GM18498 (cell line): Measurements from ENCODE around the gene GRIK3.

Experiments
- ATAC-seq: cut with Tn5 transposase; IDR thresholded peaks from one replicate; pipeline ENCODE4 v1.9.1; 2021; ENCODE audit warnings: mild to moderate bottlenecking, moderate library complexity; ENCODE audit not compliant: unreplicated experiment

Gene GRIK3

DNA sequence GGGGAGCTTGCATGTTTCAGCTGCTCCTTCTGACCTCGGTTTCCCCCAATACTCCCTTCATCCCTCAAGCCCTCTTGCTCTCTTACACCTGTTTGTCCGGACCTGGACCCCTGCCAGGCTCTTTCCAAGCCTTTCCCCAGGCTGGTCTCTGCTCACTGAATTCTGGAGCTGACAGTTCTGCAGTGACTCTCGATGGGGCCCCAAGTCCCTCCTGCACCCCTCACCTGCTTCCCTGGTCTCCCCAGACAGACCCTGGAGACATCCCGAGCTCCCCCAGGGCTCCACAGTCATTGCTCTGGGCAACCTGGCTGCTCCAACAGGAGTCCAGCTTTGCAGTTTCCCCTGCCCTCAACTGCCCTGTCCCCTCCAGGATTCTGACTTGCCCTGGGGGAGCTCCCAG, 198.6 kb downstream of the GRIK3 start:
- ATAC-seq = no peak

DNA sequence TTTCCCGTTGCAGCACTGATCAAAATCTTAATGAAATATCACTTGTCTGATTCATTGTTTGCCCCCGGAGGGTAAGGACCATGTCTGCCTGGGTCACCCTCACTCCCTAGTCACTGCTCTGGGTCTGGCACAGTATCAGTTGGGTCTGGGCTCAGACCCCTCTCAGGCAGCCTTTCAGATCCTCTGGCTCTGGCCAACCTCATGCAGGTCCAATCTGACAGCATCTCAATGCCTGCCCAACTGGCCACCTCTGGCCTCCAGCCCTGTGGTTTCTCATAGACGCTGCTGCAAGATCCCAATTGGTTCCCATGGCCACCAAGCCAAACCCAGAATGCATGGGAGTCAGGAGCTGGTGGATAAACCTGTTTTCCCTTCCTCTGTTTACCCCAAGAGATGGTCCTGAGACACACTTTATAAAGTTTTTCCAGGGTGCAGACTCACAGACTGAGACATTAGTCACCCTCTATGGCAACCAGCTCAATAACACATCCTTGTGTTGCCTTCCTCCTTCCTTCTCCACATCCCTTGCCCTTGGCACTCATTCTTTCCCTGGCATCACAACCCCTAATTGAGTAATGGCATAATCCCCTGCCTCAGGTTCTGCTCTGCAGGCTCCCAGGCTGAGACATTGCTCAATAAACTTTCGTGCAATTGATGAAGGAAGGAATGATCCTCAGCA, 199.2 kb downstream of the GRIK3 start:
- no peak for ATAC-seq

DNA sequence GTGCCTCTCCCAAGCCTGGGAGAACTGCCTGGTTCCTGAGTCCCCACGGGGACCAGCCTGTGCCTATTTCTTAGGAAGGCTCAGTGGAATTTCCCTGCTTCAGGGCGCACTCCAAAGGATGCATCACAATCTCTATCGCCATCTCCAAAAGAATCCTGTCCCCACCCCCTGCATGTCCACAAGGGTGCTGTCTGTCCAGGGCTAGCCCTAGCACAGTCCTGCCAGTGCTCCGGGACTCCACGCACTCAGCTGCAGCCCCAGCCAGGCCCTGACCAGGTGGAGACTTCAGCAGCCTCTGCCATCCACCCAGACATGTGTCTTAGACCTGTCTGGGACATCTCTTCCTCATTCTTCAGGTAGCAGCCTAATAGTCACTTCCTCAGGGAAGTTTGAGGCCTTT, 199.7 kb downstream of the GRIK3 start:
- no peak for ATAC-seq

DNA sequence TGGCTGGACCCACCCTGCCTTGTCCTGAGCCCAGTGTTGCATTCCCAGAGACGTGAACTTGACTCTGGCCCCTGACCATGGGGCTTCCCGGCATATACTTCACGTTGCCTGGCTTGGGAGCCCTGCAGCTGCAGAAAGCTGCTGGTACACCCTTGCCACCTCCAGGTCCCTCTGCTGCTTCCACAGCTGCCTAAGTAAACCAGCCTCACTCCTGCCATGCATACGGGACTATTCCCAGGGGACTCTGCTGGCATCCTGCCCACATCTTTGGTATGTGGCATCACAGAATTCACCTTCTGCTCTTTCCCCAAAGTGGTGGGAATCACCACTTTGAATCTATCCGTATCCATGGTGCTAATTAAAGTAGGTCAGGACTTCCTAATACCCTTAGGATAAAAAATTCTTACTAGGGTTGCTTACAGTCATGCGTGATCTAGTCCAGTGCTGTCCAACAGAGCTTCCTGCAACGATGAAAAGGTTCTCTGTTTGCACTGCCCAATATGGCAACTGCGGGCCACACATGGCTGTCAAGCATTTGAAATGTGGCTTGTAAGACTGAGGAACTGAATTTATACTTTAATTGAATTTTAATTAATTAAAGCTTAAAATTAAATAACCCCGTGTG, 203.0 kb downstream of the GRIK3 start:
- no peak for ATAC-seq

DNA sequence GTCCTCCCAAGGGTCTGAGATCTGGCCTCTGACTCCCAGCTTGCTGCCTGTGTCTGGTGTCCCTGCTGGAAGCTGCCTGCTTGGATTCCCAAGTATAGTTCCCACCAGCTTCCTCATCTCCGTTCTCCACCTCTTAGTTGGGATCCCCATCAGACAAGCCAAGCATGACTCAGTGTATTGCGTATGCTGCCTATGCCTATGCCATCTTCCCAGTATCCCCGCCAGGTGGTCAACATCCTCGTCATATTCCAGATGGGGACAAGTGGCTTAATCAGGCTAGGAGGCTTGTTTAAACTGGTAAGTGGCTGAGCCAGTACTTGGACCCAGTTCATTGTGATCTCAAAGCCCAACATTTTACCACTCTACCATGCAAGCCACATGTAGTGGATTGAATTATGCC, 204.4 kb downstream of the GRIK3 start:
- no peak for ATAC-seq

DNA sequence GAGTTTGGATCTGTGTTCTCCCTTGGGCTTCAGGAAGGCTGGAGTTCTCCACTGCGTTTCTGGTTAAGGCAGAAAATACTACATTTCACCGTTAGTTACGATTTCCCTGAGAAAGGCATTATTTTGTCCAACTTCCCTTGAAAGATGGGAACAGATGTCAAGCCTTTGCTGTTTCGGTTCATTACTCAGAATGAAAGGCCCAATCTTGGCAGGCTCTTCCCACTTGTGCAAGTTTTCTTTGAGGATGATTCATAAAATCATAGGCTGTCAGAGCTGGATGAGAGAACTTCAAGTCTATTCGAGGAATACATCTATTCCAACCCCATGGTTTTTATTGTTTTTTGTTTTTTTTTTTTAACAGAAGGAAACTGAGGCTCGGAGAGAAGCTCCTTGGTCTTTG, 205.2 kb downstream of the GRIK3 start:
- ATAC-seq = no peak

DNA sequence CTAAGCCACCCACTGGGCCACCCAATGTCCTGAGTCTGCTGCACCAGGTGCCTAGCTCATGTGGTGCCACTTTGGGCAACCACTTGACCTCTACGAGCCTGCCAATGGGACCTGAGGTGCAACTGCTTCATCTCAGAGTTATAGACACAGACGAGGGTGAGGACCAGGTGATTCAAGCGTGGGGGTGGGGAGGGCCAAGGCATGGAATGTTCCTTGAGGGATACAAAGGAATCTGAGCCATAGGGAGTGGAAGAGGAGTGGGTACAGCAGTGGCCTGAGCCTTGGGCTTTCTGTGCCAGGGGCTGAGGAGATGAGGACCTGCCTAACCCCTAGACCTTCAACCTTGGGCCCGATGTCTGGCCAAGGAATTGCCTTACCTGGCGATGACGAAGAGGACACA, 209.1 kb downstream of the GRIK3 start:
- no peak for ATAC-seq

DNA sequence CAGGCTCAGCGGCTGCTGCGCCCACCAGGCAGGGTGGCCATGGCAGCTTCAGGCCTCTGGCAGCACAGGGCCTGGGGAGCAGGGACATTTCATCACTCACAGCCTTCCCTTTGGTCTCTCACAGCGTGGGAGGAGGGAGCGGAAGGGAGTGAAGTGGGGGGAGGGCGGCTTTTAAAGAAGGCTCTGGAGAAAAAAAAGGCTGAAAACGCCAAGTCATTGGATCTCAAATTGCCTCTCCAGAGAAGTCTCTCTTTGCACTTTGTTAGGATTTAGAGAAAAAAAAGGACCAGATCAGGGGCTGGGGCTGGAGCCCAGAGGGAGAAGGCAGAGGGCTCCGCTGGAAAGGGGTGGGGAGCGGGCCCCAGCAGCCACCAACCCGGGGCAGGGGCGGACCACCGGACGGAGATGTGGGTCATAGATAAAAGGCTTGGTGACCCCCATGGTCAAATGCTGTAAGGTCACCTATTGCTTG, 209.9 kb downstream of the GRIK3 start:
- ATAC-seq = no peak

DNA sequence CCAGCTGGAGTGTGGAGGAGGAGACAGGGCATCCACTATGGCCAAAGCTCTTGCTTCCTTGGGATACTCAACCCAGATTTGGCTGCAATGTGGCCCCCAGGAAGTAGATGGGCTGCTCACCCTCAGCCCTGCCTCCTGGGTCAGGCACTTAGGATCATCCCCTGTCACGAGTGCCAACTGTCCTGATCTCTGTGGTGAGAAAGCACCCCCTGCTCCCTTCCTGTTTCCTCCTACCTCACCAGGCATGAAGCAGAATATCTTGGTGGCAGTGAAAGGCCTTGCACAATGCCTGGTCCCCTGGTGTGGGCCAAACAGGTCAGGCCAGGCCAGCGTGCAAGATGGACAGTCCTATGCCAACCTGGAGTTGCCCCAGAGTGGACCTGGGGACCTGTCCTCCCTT, 211.7 kb downstream of the GRIK3 start:
- no peak for ATAC-seq

DNA sequence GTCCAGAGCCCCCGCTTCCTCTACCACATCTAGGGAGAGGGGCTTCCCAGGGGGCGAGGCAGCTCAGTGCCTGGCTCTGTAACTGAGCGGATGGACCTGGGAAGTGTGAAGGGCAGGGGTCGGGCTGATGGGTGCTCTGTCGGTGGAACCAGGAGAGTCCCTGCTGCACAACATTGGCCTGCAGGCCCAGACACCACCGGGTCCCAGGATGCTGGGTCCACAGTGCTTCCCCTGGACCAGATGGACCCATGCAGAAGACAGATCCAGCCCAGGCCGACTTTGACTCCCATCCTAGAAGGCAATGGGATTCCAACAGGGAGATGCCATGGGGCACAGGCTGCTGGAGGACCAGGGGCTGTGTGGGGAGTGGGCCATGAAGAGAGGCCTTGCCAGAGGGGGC, 212.9 kb downstream of the GRIK3 start:
- ATAC-seq = no peak

DNA sequence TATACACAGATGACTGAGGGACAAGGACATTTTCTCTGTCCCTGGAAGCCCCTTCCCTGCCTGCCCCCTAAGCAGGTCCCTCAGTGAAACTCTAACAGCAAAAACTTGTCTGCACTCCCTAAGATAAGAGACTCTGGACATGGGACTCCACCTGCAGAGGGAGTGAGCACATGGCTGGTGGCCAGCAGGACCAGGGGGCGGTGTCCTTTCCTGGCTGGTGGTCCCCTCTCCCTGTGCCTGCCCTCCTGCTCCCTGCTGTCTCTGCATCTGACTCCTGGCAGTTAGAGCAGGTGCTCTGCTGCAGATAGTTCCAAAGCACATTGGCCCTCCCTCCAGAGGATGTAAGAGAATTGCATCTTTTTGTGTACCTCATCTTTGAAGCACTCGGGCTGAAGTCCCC, 215.5 kb downstream of the GRIK3 start:
- no peak for ATAC-seq

DNA sequence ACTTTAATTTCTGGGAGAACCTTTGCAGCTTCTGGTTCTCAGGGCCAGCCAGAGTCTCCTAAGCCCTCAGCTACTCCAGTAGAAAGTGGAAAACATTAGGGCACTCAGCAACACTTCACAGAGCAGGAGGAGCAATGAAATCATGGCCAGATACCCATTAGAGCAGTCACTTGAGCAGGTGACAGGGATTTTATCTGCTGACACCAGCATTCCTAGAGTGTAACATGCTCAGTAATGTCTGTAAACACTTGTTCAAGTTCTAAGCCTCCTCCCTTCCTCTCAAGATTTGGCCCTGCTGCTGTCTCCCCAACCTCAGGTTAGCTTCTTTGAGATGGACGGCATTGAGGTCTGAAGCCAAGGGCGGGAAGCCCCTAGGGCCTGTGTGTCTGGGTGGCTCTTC, 218.0 kb downstream of the GRIK3 start:
- ATAC-seq = no peak

DNA sequence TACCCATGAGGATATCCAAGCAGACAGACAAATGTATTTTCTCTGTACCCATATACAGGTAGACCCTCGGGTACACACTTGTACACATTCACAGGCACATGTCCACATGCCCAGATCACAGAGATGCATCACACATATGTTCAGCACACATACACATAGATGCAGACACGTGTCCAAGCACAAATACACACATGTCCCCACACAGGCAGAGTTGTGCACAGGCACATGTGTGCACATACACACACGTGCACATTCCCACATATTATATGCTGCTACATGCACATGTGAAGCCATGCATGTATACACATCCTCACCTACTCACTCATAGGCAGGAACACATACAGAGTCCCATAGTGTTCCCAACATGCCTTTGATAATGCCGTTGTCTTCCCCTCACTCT, 219.5 kb downstream of the GRIK3 start:
- ATAC-seq = no peak

DNA sequence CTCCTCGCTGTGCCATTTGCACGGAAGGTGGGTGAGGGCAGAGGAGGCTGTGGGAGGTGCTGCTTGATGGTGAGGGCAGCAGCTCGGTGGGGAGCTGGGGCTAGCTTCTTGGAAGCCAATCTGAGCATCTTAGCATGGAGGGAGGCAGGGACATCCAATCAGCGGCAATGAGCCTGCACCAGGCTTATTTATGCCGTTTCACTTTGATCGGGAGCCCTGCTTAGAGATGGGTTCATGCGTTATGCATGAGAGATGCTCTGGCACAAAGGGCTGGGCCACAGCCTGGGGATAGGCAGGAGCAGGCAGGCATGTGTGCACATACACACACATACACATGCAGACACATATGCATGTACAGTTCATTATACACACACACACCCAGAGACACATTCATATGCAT, 220.2 kb downstream of the GRIK3 start:
- no peak for ATAC-seq

DNA sequence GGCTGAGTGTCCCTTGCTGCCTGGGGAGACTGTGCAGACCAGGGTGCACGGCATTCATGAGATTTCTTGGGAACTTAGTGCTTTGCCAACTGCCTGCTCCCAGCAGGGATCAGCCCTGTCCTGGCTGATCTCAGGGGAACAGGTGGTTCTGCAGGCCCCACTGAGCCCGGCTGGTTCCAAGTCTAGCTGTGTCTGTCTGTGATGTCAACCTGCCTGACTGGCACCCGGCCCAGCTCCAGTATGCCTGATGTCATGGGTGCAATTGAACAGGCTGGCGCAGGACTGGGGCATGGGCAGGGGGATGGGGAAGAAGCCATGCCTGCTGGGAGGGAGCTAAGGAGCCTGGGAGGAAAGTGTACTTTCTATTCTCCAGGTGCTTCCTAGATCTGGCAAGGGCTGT, 227.1 kb downstream of the GRIK3 start:
- no peak for ATAC-seq

DNA sequence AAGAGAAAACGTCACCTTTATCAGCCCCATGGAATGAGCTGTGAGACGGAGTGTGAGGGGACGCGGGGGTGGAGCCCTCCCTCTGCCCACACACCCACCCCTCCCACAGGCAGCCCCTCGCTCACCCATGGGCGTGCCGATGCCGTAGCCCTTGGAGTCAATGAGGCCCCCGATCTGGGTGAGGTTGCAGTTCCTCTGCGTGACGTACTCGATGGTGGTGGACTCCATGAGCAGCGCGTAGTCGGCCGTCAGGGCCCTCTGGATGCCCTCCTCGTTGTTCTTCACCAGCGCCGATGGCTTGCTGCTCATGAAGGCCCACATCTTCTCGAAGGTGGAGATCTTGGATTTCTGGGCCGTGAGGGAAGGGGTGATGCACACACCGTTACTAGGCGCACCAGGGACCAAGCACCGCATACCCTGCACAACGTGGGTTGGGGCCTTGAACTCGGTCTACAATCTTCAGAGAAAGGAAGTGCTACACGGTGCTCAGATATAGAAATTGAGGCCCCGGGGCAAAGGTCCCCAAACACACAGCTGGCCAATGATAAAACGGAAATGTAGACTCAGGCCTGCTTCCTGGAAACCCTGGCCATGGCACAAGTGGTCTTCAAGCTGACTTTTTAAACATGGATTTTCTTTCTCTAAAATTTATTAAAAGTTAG, 228.2 kb downstream of the GRIK3 start:
- ATAC-seq = no peak

DNA sequence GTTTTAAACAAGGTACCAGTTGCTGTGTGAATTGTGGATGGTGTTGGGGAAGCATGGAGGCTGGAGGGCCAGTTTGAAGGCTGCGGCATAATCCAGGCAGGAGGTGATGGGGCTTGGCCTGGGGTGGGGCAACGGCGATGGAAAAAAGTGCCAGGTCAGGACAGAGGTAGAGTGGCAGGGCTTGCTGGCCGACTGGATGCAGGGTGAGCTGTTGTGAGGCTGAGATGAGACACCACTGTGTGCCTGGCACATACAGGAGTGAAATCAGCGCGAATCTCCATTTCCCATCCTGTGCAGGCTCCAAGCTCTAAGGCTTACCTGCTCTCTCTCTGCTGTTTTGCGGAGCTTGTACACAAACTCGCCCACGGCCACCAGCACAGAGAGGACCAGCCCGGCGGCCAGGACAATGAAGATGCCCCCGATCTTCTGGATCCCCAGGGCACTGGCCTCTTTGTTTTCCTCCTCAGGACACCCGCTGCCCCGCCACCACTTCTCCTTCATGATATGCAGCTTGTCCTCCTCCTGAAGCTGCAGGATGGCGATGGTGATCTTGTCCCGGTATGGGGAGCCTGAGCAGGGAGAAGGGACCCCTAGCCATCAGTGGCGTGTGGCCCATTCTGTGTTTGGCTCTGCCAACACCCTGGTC, 229.5 kb downstream of the GRIK3 start:
- no peak for ATAC-seq

DNA sequence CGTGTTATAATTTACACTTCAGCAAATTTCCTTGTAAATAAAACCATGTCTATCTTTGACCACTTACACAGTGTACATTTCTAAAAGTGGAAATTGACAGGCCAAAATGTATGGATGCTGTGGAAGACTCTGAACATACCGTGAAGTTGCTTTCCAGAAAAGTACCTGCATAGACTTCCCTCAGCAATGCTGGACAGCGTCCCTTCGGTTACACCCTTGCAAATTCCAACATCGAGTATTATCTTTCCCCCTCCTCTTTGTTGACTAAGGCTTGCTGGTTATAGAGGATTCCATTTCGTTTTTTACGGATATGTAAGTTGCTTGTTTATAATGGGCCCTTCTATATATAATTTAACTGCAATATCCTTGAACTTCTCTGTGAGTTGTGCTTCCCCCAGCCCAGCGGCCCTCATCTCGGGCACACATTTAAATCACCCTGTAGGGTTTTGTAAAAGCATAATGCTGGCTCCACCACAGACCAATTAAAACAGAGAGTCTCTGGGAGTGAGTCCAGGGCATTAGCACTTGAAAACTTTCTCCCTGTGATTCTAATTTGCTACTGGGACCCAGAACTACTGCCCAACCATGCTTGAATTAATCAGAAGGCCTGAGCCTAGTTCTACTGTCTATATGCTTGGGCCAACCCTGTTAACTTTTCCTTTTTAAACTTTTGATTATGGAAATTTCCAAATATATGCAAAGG, 230.3 kb downstream of the GRIK3 start:
- no peak for ATAC-seq

DNA sequence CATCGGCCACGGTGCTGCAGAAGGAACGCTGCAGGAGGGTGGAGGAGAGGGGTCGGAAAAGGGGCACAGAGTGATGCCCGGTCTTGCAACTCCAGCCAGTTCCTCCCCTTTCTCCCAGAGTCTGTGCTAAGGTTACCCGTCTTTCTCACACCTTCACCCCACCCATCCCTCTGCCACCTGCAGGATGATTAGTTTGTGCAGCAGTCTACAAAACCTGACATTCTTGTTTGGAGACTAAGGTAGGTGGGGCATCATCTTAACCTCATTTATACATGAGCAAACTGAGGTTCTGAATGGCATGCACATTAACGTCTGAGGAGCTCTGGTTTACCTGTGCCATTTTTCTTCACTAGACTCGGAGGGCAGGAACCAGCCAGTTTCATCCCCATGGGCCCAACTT, 232.3 kb downstream of the GRIK3 start:
- ATAC-seq = no peak

DNA sequence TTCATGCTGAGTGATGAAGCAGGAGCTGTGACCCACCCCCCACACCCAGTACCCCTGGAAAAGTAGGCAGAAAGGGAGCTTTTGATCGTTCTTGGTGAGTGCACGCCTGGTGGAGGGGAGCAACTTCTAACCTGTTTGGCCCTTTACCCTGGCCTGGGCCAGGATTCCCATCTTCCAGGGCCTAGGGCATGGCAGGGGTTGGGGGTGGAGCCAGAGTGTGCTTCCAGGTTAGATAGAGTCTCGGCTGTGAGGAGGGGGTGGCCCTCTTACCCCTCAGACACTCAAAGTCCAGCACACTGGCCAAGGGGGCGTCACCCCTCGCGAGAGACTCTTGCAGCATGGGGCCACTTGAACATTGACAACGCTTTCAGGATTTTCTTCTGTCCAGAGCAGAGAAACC, 236.6 kb downstream of the GRIK3 start:
- no peak for ATAC-seq

DNA sequence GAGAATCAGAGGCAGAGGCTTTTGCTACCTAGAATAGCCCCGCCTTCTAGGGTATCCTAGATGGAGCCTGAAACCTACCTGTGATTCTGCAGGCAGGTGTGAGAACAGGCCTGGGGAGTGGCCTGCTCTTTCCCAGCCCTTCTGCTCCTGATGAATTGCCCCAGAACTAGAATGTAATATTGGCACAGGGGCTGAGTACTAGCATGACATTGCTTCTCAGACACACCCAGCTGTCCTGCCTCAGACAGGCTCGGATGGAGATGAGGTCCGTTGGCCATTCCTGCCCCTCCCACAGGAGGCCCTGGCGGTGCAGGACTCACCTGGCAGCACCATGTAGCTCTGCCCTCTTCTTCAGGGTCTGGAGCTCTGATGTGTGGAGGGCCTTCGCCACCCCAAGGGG, 237.6 kb downstream of the GRIK3 start:
- ATAC-seq = no peak
